NCI-H345 (cell line): ENCODE data around the gene DTYMK.

Experiments
- DNase-seq: peaks from one replicate; lab custom pipeline; 2025; lab: John Stamatoyannopoulos, UW

The DTYMK gene

GRCh38 chr2:241645915-241646645 is 40.5 kb downstream of the DTYMK start:
- no peak for DNase-seq

GRCh38 chr2:241645056-241645914 is 41.3 kb downstream of the DTYMK start:
- no peak for DNase-seq

DNA sequence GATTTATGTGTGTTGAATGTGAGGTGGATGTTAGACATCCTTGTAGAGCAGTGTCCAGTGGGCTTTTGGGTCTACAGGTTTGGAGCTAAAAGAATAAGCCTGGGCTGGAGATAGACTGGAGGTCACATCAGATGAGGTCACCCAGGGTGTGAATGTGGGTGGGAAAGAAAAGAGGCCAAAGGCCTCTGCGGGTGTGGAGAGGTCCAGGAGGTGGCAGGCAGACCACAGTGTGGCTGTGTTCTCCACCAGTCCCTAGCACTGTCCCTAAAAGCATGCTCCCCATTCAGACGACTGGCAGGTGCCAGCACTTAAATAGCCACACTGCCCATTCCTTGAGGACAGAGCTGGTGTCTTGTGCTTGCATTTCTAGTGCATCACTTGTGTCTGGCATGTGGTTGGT is 45.0 kb downstream of the DTYMK start:
- DNase-seq: no peak

GRCh38 chr2:241640165-241640795 is 46.3 kb downstream of the DTYMK start:
- DNase-seq: no peak

DNA sequence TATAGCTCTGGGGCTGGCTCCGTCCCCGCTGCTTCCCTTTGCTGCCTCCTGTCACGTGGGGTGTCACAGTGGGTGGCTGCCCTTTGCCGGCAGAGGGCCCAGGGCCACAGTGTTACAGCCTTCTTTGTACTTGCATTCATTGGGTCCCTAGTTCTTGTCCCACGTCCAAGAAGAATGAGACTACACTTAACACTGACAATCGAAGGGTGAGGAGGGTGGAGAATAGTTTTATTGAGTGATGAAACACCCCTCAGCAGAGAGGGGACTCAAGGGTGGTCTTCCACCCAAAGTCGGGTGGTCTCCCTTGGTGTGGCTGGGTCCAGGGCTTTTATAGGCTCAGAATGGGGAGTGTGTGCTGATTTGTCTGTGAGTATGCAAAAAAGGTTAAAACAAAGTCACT is 47.2 kb downstream of the DTYMK start:
- peak; percentile 3 for DNase-seq

DNA sequence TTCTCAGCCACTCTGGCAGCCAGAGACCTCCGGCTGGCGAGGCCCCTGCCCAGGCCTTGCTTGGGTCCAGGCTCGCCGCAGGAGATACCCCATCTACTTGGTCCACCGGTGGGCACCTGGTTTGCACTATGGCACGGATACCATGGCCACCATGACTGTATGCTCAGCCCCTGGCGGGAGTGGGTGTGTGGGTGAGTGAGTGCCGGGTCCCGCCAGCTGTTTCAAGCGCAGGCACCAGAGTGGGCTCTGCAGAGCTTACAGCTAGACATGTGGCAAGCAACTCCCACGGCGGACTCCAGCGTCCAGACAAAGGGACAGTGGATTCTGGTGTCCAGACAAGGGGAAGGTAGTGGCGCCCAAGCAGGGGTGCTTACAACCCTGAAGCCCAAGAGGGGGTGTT is 47.7 kb downstream of the DTYMK start:
- no peak for DNase-seq

- DNase-seq: no peak
Observed at GRCh38 chr2:241637795-241638660, 48.6 kb downstream of the DTYMK start.

DNA sequence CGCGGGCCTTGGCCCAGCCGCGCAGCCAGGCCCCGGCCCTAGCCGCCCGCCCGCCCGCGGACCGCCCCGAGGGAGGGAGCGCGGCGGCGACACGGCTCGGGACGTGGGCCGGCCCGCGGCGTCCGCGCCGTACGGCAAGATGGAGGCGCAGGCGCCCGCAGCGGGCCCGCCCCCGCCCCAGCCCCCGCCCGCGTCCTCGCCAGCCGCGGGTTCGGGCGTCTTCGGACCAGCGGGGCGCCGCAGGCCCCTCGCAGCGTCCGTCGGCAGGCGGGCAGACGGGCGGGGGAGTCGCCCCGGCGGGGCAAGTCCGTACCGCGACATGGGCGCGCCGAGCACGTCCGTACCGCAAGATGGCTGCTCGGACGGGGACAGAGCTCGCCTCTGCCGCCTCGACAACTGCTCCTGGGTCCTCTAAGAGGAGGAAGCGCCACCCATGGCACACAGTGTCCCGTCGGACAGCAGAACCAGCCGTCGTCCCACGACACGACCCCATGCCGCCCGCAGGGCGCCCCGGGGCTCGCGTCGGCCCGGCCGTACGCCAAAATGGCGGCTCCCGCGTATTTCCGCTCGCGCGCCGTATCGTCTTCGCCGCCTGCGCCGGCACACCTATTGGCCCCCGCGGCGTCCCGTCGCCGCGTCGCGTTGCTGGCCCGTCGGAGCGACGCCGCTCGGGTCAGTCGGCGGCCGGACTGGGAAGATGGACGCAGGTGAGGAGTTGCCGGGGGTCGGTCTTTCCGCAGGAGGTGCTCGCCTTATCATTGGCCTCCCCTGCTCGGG is 49.4 kb downstream of the DTYMK start, which contains the start of the genes ATG4B and THAP4:
TSS of gene ATG4B (plus strand) at position 676 of the 777 bp plus-strand sequence. CDS start at position 698, 22 bp downstream.
TSS of gene THAP4 (minus strand) at position 141 of the 777 bp plus-strand sequence. CDS start 141 bp downstream, outside the sequence.
- peak; percentile 85 for DNase-seq

DNA sequence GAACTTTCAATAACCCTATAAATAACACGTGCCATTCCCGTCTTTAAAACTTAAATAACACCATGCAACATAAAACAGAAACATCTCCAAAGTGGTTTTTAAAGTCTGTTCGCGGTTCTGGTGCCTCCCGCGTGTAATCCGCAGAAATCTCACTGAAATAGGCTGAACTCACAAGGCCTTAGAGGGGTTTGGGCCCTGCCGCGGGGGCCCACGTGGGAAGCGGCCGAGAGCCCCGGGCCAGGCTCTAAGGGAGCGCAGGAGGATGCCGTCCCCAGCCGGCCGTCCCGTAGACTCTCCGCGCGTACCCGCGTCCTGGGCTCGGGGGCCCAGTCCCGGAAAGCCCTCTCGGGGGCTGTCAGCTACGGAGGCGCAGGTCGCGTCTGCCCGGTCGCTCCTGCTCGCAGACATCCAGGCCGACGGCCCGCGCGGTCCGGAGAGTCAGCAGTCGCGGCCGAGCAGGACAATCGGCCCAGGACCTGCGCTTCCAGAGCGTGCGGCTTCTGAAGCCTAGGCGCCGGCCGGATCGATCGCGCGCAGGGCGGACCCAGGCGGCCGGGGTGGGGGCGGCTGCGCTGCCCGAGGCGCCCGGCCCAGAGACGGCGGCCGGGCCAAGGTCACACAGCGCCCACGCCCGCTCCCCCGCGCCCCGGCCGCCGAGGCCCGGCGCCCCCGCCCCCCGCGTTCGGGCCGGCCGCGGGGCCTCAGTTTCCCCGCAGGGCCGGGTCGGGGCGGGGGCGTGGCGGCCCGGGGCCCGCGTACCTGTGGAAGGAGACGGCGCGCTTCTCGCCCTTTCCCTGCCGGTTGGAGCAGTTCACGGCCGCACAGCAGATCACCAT is 50.2 kb downstream of the DTYMK start:
- DNase-seq: peak; percentile 21

DNA sequence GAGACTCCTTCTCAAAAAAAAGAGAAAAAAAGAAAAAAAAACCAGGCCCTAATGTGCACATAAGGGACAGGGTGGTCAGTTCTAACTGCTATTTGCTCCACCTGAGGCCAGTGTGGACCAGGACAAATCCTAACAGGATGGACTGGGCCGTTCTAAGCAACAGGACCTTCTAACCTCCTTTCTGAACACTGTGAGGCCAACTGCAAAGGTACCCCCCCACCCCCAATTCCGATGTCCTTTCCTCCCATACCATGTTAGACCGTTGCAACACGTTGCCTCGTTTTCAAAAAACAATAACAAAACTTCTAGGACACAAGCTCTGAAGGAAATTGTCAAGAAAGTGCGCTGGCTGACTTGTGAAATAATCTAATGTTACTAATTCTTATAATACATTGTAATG is 50.9 kb downstream of the DTYMK start:
- no peak for DNase-seq

GRCh38 chr2:241633561-241633960 is 53.1 kb downstream of the DTYMK start:
- no peak for DNase-seq

DNA sequence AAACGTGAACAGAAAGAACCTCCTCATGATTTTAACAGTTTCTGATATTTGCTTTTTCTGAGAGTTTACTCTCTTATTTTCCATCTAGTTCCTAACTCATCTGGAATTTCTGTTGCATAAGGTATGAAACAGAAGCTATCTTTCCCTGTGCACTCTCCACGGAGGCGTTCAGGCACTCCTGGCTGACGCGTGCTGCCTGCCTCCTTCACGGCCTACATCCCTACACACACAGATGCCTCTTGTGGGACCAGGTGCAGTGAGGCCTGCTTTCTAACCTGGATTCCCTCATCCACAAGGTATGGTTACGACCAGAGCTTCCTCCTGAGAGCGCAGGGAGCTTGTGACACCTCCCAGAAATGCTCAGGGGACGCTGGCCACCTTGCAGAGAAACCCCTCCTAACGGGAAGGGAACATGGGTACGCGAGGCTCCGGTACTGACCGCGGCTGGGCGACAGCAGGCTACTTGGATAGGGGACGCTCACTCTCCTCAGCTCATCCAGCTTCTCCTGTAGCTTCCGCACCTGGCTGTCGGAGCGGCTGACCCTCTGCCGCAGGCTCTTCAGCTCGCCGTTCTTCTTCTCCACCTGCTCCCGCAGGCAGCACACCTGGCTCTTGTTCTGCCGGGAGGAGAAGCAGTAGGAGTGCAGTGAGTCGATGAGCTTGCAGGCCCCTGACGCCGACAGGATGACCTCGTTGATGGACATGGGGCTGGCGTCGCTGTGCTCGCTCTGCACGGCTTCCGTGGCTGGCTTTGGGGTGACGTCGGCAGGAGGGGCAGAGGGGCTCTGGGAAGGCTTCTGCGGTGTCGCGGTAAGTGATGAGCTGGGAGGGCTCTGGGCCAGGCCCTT is 53.9 kb downstream of the DTYMK start:
- DNase-seq: no peak

DNA sequence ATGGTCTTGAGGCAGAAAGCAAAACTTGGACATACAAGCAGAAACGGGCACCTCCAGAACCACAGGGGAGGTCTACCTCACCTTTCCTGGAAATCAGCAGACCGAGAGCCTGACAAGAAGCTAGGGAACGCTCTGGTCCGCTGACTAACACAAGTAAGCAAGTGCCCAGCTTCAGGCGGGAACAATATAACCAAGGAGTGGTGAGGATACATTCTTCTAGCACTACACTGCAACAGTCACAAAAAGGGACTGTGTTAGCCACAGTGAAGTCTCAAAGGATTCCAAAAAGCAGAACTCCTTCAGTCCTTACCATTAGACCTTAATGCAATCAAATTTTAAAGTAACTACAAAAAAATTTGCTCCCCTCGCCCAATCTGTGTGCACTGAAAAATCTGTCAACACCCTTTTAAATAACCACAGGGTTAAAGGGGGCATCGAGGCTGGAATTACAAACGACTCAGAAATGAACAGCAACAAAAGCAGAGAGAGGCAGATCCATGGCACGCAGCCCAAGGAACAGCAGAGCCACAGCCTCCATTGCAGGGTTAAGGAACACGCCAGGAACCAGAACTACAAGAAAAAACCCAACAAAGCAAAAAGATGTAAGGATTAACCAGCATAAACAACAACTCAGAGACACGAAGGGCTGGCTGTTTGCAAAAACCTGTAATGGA is 56.7 kb downstream of the DTYMK start:
- DNase-seq: no peak

- DNase-seq: no peak
Observed at GRCh38 chr2:241627675-241628074, 58.9 kb downstream of the DTYMK start.
